Heart left ventricle (tissue), 16 donors: Measurements from ENCODE around the gene LSM4. TPM values are rescaled to one million over a fixed set of nuclear protein-coding genes. Genes with fewer than 3 reads are reported as not detected.

ENCODE experiments used
- ATAC-seq, 4 donors: fragments of 200-7000 bp; cut with Tn5 transposase; one replicate each; pipeline ENCODE4 v1.9.1; 2020 to 2022; ENCODE audit warnings: moderate library complexity in 4 of 4, mild to moderate bottlenecking in 3 of 4, moderate number of reproducible peaks in 1 of 4
- DNase-seq, 5 donors: peaks; one replicate each; pipeline ENCODE4 v3.0.0-alpha.2; 2020
- H3K27ac ChIP-seq, 12 donors: fragments of 200-600 bp; sonication (generic) in 4 of 12; one replicate each; pipeline versions ENCODE4 v1.5.0 to v1.8.0; 2016 to 2022; ENCODE audit warnings: mild to moderate bottlenecking in 2 of 12
- H3K27me3 ChIP-seq, 9 donors: fragments of 200-600 bp; sonication (generic) in 2 of 9; one replicate each; pipeline versions ENCODE4 v1.5.1 to v1.8.0; 2016 to 2022; ENCODE audit warnings: mild to moderate bottlenecking in 3 of 9
- H3K36me3 ChIP-seq, 9 donors: fragments of 200-600 bp; sonication (generic) in 2 of 9; one replicate each; pipeline versions ENCODE4 v1.5.0 to v1.8.0; 2018 to 2022; ENCODE audit warnings: mild to moderate bottlenecking in 2 of 9
- H3K4me1 ChIP-seq, 12 donors: fragments of 200-600 bp; sonication (generic) in 4 of 12; one replicate each; pipeline versions ENCODE4 v1.5.0 to v1.8.0; 2016 to 2022; ENCODE audit warnings: mild to moderate bottlenecking in 3 of 12
- H3K4me3 ChIP-seq, 12 donors: fragments of 200-600 bp; sonication (generic) in 4 of 12; one replicate each; pipeline versions ENCODE4 v1.5.0 to v1.8.0; 2017 to 2022; ENCODE audit warnings: mild to moderate bottlenecking in 9 of 12, moderate library complexity in 4 of 12
- H3K9me3 ChIP-seq, 12 donors: fragments of 200-600 bp; sonication (generic) in 4 of 12; one replicate each; pipeline versions ENCODE4 v1.5.0 to v1.8.0; 2016 to 2022; ENCODE audit warnings: mild to moderate bottlenecking in 1 of 12
- CTCF ChIP-seq, 12 donors: fragments of 200-600 bp; sonication (generic) in 4 of 12; IDR thresholded peaks; one replicate each; pipeline versions ENCODE4 v1.5.0 to v1.8.0; 2018 to 2022; ENCODE audit warnings: antibody characterized with exemption in 12 of 12, mild to moderate bottlenecking in 5 of 12
- POLR2A ChIP-seq, 2 donors: fragments of 450-650 bp; IDR thresholded peaks; one replicate each; pipeline ENCODE4 v1.6.1; 2017; ENCODE audit warnings: antibody characterized with exemption in 2 of 2, mild to moderate bottlenecking in 2 of 2, moderate library complexity in 2 of 2
- WGBS, 4 donors: extraction: QIAGEN DNeasy Blood & Tissue Kit in 2 of 4; methylation state at CpG; one replicate each; pipeline versions ENCODE4 v1.1.5 to v1.1.7; 2013 to 2018; 5-methylcytosine and 5-hydroxymethylcytosine counted together
- intact Hi-C, 10 donors: fragments of 100-400 bp; cut with DNase I; formaldehyde crosslinking; loops; one replicate each; pipeline versions ENCODE4 v1.11.1 to v1.14.2; 2022
- polyA plus RNA-seq, 2 donors: library from polyadenylated mRNA; stranded (reverse); fragments of 200-250 nt; gene quantifications; one replicate each; pipeline ENCODE4 v1.2.3, GENCODE V29; 2013
- total RNA-seq, 9 donors: library from RNA; depleted of rRNA in 2 of 9; stranded (reverse); fragments of >200 nt in 2 of 9; fragmentation: NEBNext Ultra II Directional in 3 of 9; extraction: Animal tissue kit (Norgen Biotek cat#: 25700) in 3 of 9; gene quantifications; one replicate each; pipeline versions ENCODE4 v1.1.0 to v1.2.4, GENCODE V29; 2016 to 2023
- donor health status: ischemic (EF 13 %, LVEDD 7.1; RV severe dilation, severe dysfunction).
- donor health status: healthy with polysubstance abuse.
- donor health status: DM: no; HTN: yes; CAD: no.
- donor health status: DM: no; HTN: no; CAD: no.
- donor health status: ischemic (EF 25% LVEDD 6.9; RV normal size, moderate dysfunction).
- donor health status: ischemic (EF 25% LVEDD 5.7; RV mildly dilated, moderate dysfunction).
- donor health status: healthy.
- donor health status: DM: yes; HTN: yes; CAD: no.
- donor health status: ischemic (EF 35%, LVEDD 5.7; RV mildly dilated, moderate dysfunction).
- donor health status: nonischemic (EF 11% LVEDD 7.7; RV severe dilation, severe dysfunction).
- donor health status: DM: yes; HTN: yes; CAD: no.
- donor health status: PGD.
- donor health status: ischemic (EF 29% LVEDD 5.4; RV normal size, mild dysfunction).
- donor health status: nonischemic (EF 23%, LVEDD 6.1; RV moderate dilation, normal function).

LSM4 gene
- total and polyA plus RNA-seq, 11 donors = 65.8 to 171 (median 104) TPM

GRCh38 chr19:18293642-18294466 lies 29.0 kb downstream of the LSM4 start:
- no peak for TF ChIP-seq CTCF (IDR thresholded peaks at IDR 0.05)
- no peak for TF ChIP-seq POLR2A (IDR thresholded peaks at IDR 0.05)
- ATAC-seq (no peak), DNase-seq (no peak)
- peaks cover 0 to 43% (median 22%) of the 10 kb centered on the region in 12 donors for H3K4me1 ChIP-seq
- H3K36me3 ChIP-seq = no peaks in the 10 kb centered on the region
- H3K27ac ChIP-seq = peak overlapping the region; percentile 96 to 100 (median 99)
- no peaks in the 10 kb centered on the region for H3K27me3 ChIP-seq
- no peaks in the 10 kb centered on the region for H3K9me3 ChIP-seq
- 57 to 67% (median 60%) methylated on average over 18 of the region's 18 CpGs for WGBS, 4 donors
- H3K4me3 ChIP-seq = peak overlapping the region in 4 of 12 donors; percentile 64 to 98 (median 74)
- intact Hi-C loops = no loop called here

- intact Hi-C loops = loop anchor here in 2 of 10 donors (1.0 kb wide), 4 partner anchors 11 to 30 kb away; partner anchors contain the start of genes JUND (in 1 of the 2) and LSM4 (in 1 of the 2)
- Histone ChIP-seq H3K4me1 (peaks cover 0 to 43% (median 22%) of the 10 kb centered on the region in 12 donors), H3K9me3 (no peaks in the 10 kb centered on the region), H3K27me3 (no peaks in the 10 kb centered on the region), H3K27ac (peak overlapping the region; percentile 96 to 100 (median 99)), H3K36me3 (no peaks in the 10 kb centered on the region), H3K4me3 (peak overlapping the region; percentile 64 to 98 (median 77))
- WGBS, 4 donors = 8 to 12% (median 10%) methylated on average over 29 to 31 of the region's 31 CpGs
- peak; percentile 88 to 93 (median 92) for DNase-seq
- peak; percentile 48 to 70 (median 62) for ATAC-seq
- TF ChIP-seq POLR2A (IDR thresholded peaks at IDR 0.05) (no peak), CTCF (IDR thresholded peaks at IDR 0.05) (peak in 1 of 12 donors; percentile 7)
Measured at GRCh38 chr19:18292810-18293641, 29.9 kb downstream of the LSM4 start.

- 0 to 1% (median 0%) methylated on average over 16 to 20 of the region's 20 CpGs for WGBS, 4 donors
- Histone ChIP-seq H3K4me3 (peak overlapping the region; percentile 64 to 98 (median 77)), H3K36me3 (no peaks in the 10 kb centered on the region), H3K27me3 (no peaks in the 10 kb centered on the region), H3K9me3 (no peaks in the 10 kb centered on the region), H3K4me1 (peaks cover 0 to 43% (median 22%) of the 10 kb centered on the region in 12 donors), H3K27ac (peak overlapping the region; percentile 96 to 100 (median 99))
- DNase-seq (no peak), ATAC-seq (no peak)
- TF ChIP-seq CTCF (IDR thresholded peaks at IDR 0.05) (no peak), POLR2A (IDR thresholded peaks at IDR 0.05) (no peak)
- intact Hi-C loops = loop anchor here in 2 of 10 donors (1.0 kb wide), 4 partner anchors 10 to 31 kb away; partner anchors contain the start of genes JUND (in 1 of the 2) and LSM4 (in 1 of the 2)
Measured at GRCh38 chr19:18292462-18292809, 30.4 kb downstream of the LSM4 start.
